Measurements from ENCODE around the gene ERG28. TPM values are rescaled to one million over a fixed set of nuclear protein-coding genes. Genes with fewer than 3 reads are reported as not detected.

The ERG28 gene
- total and polyA plus RNA-seq, 2 of the 13 experiments (the other 11 are each of a cell fraction or from before 2014, with no cell fraction given): 27.3 to 32.3 TPM

DNA sequence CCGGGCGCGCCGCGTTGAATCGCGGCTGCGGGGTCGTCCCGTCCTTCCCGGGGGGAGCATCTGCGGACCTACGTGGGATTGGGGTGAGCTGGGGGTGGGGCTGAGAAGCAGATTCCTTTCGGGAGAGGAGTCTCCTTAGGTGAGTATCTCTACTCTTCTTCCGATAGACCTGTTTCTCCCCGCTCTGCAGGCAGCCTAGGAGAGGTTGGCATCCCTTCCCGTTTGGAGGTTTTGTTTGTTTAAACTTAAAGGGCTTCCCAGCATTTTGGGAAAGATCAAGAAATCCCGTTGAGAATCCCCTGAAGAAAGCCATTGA lies 781 bp upstream of the ERG28 start:
- ChIA-PET CTCF (ENCODE audit: low intra/inter-chr PET ratio, low total read pairs) (no interaction called here), POLR2A (interaction anchor here (0.9 to 3.3 kb wide), 12 partner anchors 11 to 535 kb away, joined by 3 to 36 read pairs (median 4); partner anchors contain the start of genes FLVCR2 and NEK9)
- WGBS (ENCODE audit: low lambda C conversion rate): 2% methylated on average over 2 of the region's 18 CpGs
- Histone ChIP-seq H3K4me2 (ENCODE audit: low read depth, low read length) (peak overlapping the region; percentile 76), H3K36me3 (replicated peaks in 1 of 2; ENCODE audit: control insufficient read depth in 1 of 2, insufficient read depth in 2 of 2, low read length in 2 of 2) (peaks cover 3 to 16% of the 10 kb centered on the region in 2 experiments), H3K4me3 (replicated peaks in 1 of 3; ENCODE audit: insufficient read depth in 1 of 3, low read depth in 2 of 3, low read length in 3 of 3) (peak overlapping the region; percentile 85 to 96 (median 94)), H3K9ac (ENCODE audit: insufficient read depth, low read depth, low read length) (peak overlapping the region; percentile 89), H3K27me3 (ENCODE audit: control insufficient read depth in 1 of 2, insufficient read depth in 2 of 2, low read length in 2 of 2) (no peaks in the 10 kb centered on the region; a peak in 1 of 5 replicates), H3K4me1 (ENCODE audit: insufficient read depth, low read length) (peaks cover 30% of the 10 kb centered on the region), H4K20me1 (ENCODE audit: insufficient read depth, low read length) (no peaks in the 10 kb centered on the region), H3K27ac (ENCODE audit: extremely low read length, insufficient read depth, low read length) (peak overlapping the region; percentile 89), H3K9me3 (ENCODE audit: low read length) (no peaks in the 10 kb centered on the region), H3K79me2 (ENCODE audit: insufficient read depth, low read length) (peaks cover 43% of the 10 kb centered on the region), H2AFZ (ENCODE audit: low read length) (no peak overlapping the region)
- intact Hi-C loops (cut with micrococcal nuclease; ENCODE audit: unreplicated experiment) (no loop called here), in situ Hi-C loops (cut with HindIII; ENCODE audit: extremely low pct_ligation_motif_present, low pct_unique_long_range_greater_than_20kb) (no loop called here)
- peak; percentile 23 for ATAC-seq
- no peak for FAIRE-seq
- no TSS peak for BruUV-seq (replicated peaks)
- DNase-seq (ENCODE audit: low spot score): no peak
- TF ChIP-seq ZBTB1 (CRISPR knock-in tag; IDR thresholded peaks at IDR 0.05; ENCODE audit: borderline replicate concordance) (no peak), YEATS2 (CRISPR knock-in tag; IDR thresholded peaks at IDR 0.05; ENCODE audit: borderline replicate concordance) (no peak), AGO1 (IDR thresholded peaks at IDR 0.05; ENCODE audit: low read depth, low read length, poor library complexity, severe bottlenecking) (no peak), ZNF75D (CRISPR knock-in tag; IDR thresholded peaks at IDR 0.05; ENCODE audit: borderline replicate concordance) (no peak), MAFK (conservative IDR thresholded peaks at IDR 0.05 in 1 of 2, IDR thresholded peaks at IDR 0.05 in 1 of 2; ENCODE audit: low read length in 2 of 2) (no peak), SNAI1 (CRISPR knock-in tag; IDR thresholded peaks at IDR 0.05; ENCODE audit: borderline replicate concordance) (no peak), THYN1 (CRISPR knock-in tag; IDR thresholded peaks at IDR 0.05; ENCODE audit: borderline replicate concordance, low read depth) (no peak), KLF6 (CRISPR knock-in tag; IDR thresholded peaks at IDR 0.05) (no peak), EED (CRISPR knock-in tag; IDR thresholded peaks at IDR 0.05) (no peak), SIX1 (CRISPR knock-in tag; IDR thresholded peaks at IDR 0.05; ENCODE audit: borderline replicate concordance) (no peak), ZNF101 (CRISPR knock-in tag; IDR thresholded peaks at IDR 0.05; ENCODE audit: borderline replicate concordance, low read depth) (no peak), FOXC1 (CRISPR knock-in tag; IDR thresholded peaks at IDR 0.05; ENCODE audit: borderline replicate concordance) (no peak), SCMH1 (CRISPR knock-in tag; IDR thresholded peaks at IDR 0.05; ENCODE audit: borderline replicate concordance) (no peak), ZFP36L1 (CRISPR knock-in tag; IDR thresholded peaks at IDR 0.05) (no peak), HNRNPL (IDR thresholded peaks at IDR 0.05; ENCODE audit: low read depth, low read length) (no peak), MYNN (CRISPR knock-in tag; IDR thresholded peaks at IDR 0.05; ENCODE audit: low read depth) (no peak), ZNF180 (CRISPR knock-in tag; IDR thresholded peaks at IDR 0.05; ENCODE audit: borderline replicate concordance, low read depth) (no peak), KLF15 (CRISPR knock-in tag; IDR thresholded peaks at IDR 0.05; ENCODE audit: borderline replicate concordance) (no peak), ZSCAN29 (CRISPR knock-in tag; conservative IDR thresholded peaks at IDR 0.05) (no peak)
- TF ChIP-seq, protein P1, sequence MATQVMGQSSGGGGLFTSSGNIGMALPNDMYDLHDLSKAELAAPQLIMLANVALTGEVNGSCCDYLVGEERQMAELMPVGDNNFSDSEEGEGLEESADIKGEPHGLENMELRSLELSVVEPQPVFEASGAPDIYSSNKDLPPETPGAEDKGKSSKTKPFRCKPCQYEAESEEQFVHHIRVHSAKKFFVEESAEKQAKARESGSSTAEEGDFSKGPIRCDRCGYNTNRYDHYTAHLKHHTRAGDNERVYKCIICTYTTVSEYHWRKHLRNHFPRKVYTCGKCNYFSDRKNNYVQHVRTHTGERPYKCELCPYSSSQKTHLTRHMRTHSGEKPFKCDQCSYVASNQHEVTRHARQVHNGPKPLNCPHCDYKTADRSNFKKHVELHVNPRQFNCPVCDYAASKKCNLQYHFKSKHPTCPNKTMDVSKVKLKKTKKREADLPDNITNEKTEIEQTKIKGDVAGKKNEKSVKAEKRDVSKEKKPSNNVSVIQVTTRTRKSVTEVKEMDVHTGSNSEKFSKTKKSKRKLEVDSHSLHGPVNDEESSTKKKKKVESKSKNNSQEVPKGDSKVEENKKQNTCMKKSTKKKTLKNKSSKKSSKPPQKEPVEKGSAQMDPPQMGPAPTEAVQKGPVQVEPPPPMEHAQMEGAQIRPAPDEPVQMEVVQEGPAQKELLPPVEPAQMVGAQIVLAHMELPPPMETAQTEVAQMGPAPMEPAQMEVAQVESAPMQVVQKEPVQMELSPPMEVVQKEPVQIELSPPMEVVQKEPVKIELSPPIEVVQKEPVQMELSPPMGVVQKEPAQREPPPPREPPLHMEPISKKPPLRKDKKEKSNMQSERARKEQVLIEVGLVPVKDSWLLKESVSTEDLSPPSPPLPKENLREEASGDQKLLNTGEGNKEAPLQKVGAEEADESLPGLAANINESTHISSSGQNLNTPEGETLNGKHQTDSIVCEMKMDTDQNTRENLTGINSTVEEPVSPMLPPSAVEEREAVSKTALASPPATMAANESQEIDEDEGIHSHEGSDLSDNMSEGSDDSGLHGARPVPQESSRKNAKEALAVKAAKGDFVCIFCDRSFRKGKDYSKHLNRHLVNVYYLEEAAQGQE (IDR thresholded peaks at IDR 0.05; ENCODE audit: borderline replicate concordance in 1 of 2, low read depth in 1 of 2, low read length in 2 of 2): no peak
- TF ChIP-seq, protein P2, sequence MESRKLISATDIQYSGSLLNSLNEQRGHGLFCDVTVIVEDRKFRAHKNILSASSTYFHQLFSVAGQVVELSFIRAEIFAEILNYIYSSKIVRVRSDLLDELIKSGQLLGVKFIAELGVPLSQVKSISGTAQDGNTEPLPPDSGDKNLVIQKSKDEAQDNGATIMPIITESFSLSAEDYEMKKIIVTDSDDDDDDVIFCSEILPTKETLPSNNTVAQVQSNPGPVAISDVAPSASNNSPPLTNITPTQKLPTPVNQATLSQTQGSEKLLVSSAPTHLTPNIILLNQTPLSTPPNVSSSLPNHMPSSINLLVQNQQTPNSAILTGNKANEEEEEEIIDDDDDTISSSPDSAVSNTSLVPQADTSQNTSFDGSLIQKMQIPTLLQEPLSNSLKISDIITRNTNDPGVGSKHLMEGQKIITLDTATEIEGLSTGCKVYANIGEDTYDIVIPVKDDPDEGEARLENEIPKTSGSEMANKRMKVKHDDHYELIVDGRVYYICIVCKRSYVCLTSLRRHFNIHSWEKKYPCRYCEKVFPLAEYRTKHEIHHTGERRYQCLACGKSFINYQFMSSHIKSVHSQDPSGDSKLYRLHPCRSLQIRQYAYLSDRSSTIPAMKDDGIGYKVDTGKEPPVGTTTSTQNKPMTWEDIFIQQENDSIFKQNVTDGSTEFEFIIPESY (CRISPR knock-in tag; IDR thresholded peaks at IDR 0.05): 0 out of 2 replicates have a peak, but pooled peaks have one; percentile 0

Data from HepG2 (cell line).